Osteoblast (primary cell): Measurements from ENCODE around the gene SHISA8. TPM values are rescaled to one million over a fixed set of nuclear protein-coding genes. Genes with fewer than 3 reads are reported as not detected.

ENCODE experiments used
- DNase-seq: peaks from one replicate; pipeline ENCODE4 v3.0.0; 2011; ENCODE audit warnings: low spot score, mixed read lengths; ENCODE audit not compliant: insufficient read length; ENCODE audit errors: missing footprints
- H2AFZ ChIP-seq: 2 replicates; pipeline ENCODE4 v1.6.0; 2011; ENCODE audit warnings: mild to moderate bottlenecking, low read length
- H3K27ac ChIP-seq: 2 replicates; pipeline ENCODE4 v1.5.1; 2011; ENCODE audit warnings: mild to moderate bottlenecking, low read depth, low read length, moderate library complexity
- H3K27me3 ChIP-seq: 2 replicates; pipeline ENCODE4 v1.6.0; 2012; ENCODE audit warnings: mild to moderate bottlenecking, control low read depth, inconsistent platforms, low read length, moderate library complexity; ENCODE audit not compliant: insufficient read depth
- H3K36me3 ChIP-seq: 2 replicates; pipeline ENCODE4 v1.5.1; 2011; ENCODE audit warnings: mild to moderate bottlenecking, low read length, control low read depth, moderate library complexity; ENCODE audit not compliant: insufficient read depth
- H3K4me1 ChIP-seq: 2 replicates; pipeline ENCODE4 v1.5.1; 2011; ENCODE audit warnings: mild to moderate bottlenecking, low read length, control low read depth, moderate library complexity; ENCODE audit not compliant: insufficient read depth
- H3K4me2 ChIP-seq: 2 replicates; pipeline ENCODE4 v1.6.0; 2011; ENCODE audit warnings: mild to moderate bottlenecking, low read length; ENCODE audit not compliant: insufficient read depth
- H3K4me3 ChIP-seq: fragments of 200-600 bp; sonication (generic); 3 replicates; pipeline ENCODE4 v1.5.1; 2012; ENCODE audit warnings: mild to moderate bottlenecking, low read length, inconsistent platforms; ENCODE audit not compliant: insufficient read depth
- H3K79me2 ChIP-seq: 2 replicates; pipeline ENCODE4 v1.6.0; 2012; ENCODE audit warnings: mild to moderate bottlenecking, low read length, control low read depth, inconsistent platforms; ENCODE audit not compliant: insufficient read depth
- H3K9me3 ChIP-seq: 2 replicates; pipeline ENCODE4 v1.5.1; 2011; ENCODE audit warnings: low read depth, low read length, control low read depth
- H4K20me1 ChIP-seq: 2 replicates; pipeline ENCODE4 v1.6.0; 2012; ENCODE audit warnings: mild to moderate bottlenecking, low read length, control low read depth; ENCODE audit not compliant: insufficient read depth
- total RNA-seq: library from RNA; depleted of rRNA; stranded (reverse); fragments of >200 nt; gene quantifications from 2 replicates; pipeline ENCODE4 v1.2.3, GENCODE V29; 2012
- TF ChIP-seq, protein P1 (sequence below): IDR thresholded peaks from 2 replicates; pipeline ENCODE4 v1.5.1; 2011; ENCODE audit warnings: mild to moderate bottlenecking, low read depth, low read length, moderate library complexity; ENCODE audit errors: extremely low read depth

Gene SHISA8
- total RNA-seq, 1 donor, result not detected

DNA sequence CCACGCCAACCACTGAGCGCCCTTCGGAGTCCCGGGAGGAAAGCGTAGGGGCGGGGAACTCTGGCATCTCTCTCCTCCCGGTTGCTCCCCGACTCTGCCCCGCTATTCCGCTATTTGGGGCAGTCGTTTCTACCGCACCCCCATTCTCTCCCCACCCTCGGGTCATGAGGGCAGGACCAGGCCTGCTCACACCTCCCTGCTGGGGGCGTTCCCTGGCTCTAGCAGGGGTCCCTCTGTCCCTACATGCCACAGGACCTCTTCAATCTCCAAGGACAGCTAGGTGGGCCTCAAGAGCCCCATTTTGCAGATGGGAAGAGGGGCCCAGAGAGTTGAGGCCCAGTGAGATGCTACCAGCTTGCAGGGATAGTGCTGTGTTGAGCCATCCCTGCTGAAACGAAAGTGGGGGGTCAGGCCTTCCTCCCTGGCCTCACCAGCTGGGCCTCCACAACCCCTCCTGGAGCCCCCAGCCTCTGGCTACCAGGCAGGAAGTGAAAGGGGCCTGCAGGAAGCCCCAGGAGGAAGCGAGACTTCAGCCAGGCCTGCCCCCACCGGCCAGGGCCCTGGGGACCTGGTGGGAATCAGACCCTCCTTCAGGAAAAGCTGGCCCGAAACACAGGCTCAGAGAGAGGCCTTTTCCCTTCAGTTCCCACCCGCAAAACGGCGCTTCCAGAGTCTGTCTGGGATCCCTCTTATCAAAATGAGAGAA, 5.5 kb upstream of the SHISA8 start:
- H3K4me3 ChIP-seq, result peak overlapping the region; percentile 73
- H3K4me1 ChIP-seq, result peaks cover 10% of the 10 kb centered on the region
- H3K79me2 ChIP-seq, result no peaks in the 10 kb centered on the region
- no peaks in the 10 kb centered on the region for H4K20me1 ChIP-seq
- peak overlapping the region; percentile 89 for H3K4me2 ChIP-seq
- TF ChIP-seq, protein P1, sequence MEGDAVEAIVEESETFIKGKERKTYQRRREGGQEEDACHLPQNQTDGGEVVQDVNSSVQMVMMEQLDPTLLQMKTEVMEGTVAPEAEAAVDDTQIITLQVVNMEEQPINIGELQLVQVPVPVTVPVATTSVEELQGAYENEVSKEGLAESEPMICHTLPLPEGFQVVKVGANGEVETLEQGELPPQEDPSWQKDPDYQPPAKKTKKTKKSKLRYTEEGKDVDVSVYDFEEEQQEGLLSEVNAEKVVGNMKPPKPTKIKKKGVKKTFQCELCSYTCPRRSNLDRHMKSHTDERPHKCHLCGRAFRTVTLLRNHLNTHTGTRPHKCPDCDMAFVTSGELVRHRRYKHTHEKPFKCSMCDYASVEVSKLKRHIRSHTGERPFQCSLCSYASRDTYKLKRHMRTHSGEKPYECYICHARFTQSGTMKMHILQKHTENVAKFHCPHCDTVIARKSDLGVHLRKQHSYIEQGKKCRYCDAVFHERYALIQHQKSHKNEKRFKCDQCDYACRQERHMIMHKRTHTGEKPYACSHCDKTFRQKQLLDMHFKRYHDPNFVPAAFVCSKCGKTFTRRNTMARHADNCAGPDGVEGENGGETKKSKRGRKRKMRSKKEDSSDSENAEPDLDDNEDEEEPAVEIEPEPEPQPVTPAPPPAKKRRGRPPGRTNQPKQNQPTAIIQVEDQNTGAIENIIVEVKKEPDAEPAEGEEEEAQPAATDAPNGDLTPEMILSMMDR, result no peak
- H3K36me3 ChIP-seq, result no peaks in the 10 kb centered on the region
- peak; percentile 78 for DNase-seq
- H3K9me3 ChIP-seq, result no peaks in the 10 kb centered on the region
- peak overlapping the region; percentile 62 for H2AFZ ChIP-seq
- H3K27me3 ChIP-seq, result peaks cover 23% of the 10 kb centered on the region
- H3K27ac ChIP-seq, result no peak overlapping the region

DNA sequence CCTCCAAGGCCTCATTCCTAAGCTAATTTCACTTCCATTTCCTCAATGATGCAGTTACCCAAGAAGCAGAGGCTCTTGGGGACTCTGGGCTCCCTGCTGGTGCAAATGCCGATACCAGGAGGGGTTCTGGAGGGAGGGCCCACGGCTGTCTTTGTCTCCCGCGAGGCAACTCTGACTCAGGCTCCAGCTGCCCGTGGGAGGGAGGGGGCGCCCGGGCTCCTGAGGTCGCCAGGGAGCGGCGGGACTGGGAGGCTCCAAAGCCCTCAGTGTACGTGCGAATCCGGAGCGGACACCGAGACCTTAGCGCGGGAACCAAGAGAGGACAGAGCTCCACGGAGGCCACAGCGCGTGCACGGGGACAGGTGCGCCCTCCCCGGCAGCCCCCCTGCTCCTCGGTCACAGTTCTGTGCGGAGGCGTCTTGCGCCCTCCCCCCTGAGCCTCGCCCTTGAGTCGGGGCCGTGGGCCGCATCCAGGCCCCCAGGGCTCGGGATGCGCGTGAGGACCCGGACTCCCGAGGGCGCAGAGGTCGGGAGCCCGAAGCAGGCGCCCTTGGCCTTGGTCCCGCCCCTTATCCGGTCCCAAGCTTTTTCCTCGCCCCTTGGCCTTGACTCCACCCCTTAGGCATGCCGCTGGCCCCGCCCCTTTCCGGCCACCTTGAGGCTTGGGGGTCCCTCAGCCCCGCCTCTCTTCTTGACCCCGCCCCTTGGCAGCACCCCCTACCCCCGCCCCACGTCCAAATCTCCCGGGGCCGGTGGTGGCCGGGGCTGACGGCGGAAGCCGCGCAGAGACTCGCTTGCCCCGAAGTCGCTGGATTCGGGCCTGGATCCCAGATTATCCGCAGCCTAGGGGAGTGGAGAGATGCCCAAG, 4.7 kb upstream of the SHISA8 start:
- Histone ChIP-seq H3K27ac (no peak overlapping the region), H3K36me3 (no peaks in the 10 kb centered on the region), H3K4me2 (peak overlapping the region; percentile 89), H3K79me2 (no peaks in the 10 kb centered on the region), H3K4me1 (peaks cover 10% of the 10 kb centered on the region), H3K9me3 (no peaks in the 10 kb centered on the region), H2AFZ (peak overlapping the region; percentile 82), H4K20me1 (no peaks in the 10 kb centered on the region), H3K27me3 (peaks cover 26% of the 10 kb centered on the region), H3K4me3 (peak overlapping the region; percentile 73)
- TF ChIP-seq, protein P1, result no peak
- peak; percentile 97 for DNase-seq

DNA sequence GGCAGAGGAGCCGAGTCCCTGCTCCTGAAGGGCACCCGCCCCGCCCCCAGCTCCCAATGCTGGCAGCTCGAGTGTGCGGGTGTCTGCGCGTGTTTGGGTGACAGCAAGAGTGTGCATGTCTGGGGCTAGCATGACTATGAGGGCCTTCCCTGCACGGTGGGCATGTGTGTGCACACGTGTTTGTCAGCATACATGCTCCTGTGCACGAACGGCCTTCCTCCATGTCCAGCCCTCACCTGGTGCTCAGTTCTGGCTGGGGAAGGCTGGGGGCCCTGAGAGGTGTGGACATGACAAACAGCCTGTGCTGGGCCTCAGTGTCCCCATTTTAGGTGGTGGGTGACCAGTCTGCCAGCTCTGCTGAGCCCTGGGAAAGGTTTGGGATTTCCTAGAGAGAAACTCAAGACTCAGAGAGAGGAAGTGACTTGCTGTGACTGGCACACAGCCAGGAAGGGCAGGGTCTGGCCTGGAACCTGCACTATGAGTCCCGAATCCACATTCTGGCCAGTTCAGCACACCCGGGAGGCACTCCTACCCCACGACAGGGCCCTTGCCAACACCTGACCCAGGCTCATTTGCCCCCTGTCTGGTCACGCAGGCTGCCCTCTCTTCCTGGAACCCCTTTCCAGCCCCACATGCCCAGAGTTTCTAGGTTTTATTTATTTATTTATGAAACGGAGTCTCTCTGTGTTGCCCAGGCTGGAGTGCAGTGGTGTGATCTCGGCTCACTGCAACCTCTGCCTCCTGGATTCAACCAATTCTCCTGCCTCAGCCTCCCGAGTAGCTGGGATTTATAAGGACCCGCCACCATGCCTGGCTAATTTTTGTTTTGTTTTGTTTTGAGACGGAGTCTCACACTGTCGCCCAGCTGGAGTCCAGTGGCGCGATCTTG, 3.3 kb upstream of the SHISA8 start:
- DNase-seq, result peak; percentile 92
- Histone ChIP-seq H3K27me3 (peaks cover 37% of the 10 kb centered on the region), H2AFZ (no peak overlapping the region), H3K4me1 (peaks cover 10% of the 10 kb centered on the region), H3K27ac (no peak overlapping the region), H4K20me1 (no peaks in the 10 kb centered on the region), H3K4me3 (no peak overlapping the region), H3K4me2 (no peak overlapping the region), H3K9me3 (no peaks in the 10 kb centered on the region), H3K36me3 (no peaks in the 10 kb centered on the region), H3K79me2 (no peaks in the 10 kb centered on the region)
- TF ChIP-seq, protein P1, result no peak
